Germinal center (tissue), 1 donor: ENCODE data around the gene SCFD1.
"Not testable (repeated sequence)": the region's sequence is repeated elsewhere in the genome, so short reads cannot be mapped to it uniquely, and the experiment has no call there.

Experiments
- DNase-seq: peaks from one replicate; pipeline ENCODE4 v3.0.0; 2012; ENCODE audit warnings: mixed read lengths, low spot score

Gene SCFD1

GRCh38 chr14:30621940-30622830 lies at the start of gene SCFD1:
SCFD1 (plus strand) TSS chr14:30622319; CDS start chr14:30622339, 20 bp downstream.
- DNase-seq: peak; percentile 90

GRCh38 chr14:30572771-30573170 lies 49.3 kb upstream of the SCFD1 start:
- no peak for DNase-seq

GRCh38 chr14:30573226-30573814 lies 48.8 kb upstream of the SCFD1 start:
- no peak for DNase-seq

GRCh38 chr14:30573966-30574365 lies 48.2 kb upstream of the SCFD1 start:
- DNase-seq: no peak

- not testable (repeated sequence) for DNase-seq
Measured at GRCh38 chr14:30574777-30575176, 47.3 kb upstream of the SCFD1 start.

- DNase-seq: not testable (repeated sequence)
Measured at GRCh38 chr14:30576333-30576732, 45.8 kb upstream of the SCFD1 start.

- DNase-seq: no peak
Measured at GRCh38 chr14:30580616-30581282, 41.4 kb upstream of the SCFD1 start.

GRCh38 chr14:30581283-30581625 lies 40.9 kb upstream of the SCFD1 start:
- no peak for DNase-seq

- no peak for DNase-seq
Measured at GRCh38 chr14:30582376-30582775, 39.7 kb upstream of the SCFD1 start.

- no peak for DNase-seq
Measured at GRCh38 chr14:30584058-30584630, 38.0 kb upstream of the SCFD1 start.

- no peak for DNase-seq
Measured at GRCh38 chr14:30585204-30585603, 36.9 kb upstream of the SCFD1 start.

- DNase-seq: no peak
Measured at GRCh38 chr14:30587141-30587540, 35.0 kb upstream of the SCFD1 start.

GRCh38 chr14:30588873-30589272 lies 33.2 kb upstream of the SCFD1 start:
- no peak for DNase-seq

GRCh38 chr14:30596935-30597334 lies 25.2 kb upstream of the SCFD1 start:
- no peak for DNase-seq

- DNase-seq: no peak
Measured at GRCh38 chr14:30597504-30597903, 24.6 kb upstream of the SCFD1 start.

- DNase-seq: no peak
Measured at GRCh38 chr14:30600922-30601918, 20.9 kb upstream of the SCFD1 start.

GRCh38 chr14:30603402-30603801 lies 18.7 kb upstream of the SCFD1 start:
- DNase-seq: no peak

GRCh38 chr14:30604696-30605095 lies 17.4 kb upstream of the SCFD1 start:
- DNase-seq: not testable (repeated sequence)

- no peak for DNase-seq
Measured at GRCh38 chr14:30607156-30607780, 14.9 kb upstream of the SCFD1 start.

- no peak for DNase-seq
Measured at GRCh38 chr14:30608533-30609006, 13.5 kb upstream of the SCFD1 start.
